Measurements from ENCODE around the gene ASGR2.

DNA sequence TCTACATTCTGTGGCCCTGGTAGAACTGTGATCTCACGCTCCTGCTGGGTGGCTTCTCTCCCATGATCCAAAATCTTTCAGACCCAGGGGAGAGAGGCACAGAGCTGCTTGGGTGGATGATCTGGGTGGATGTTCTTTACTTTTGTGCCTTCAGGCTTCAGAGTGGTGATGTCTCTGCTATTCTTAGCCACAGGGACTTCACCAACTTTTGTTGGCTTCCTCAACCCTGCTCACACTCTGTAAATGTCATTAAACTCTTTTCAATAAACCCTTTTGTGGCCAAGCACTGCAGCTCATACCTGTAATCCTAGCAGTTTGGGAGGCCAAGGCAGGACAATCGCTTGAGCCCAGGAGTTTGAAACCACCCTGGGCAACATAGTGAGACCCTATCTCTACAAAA, 42.2 kb downstream of the ASGR2 start:
- TF ChIP-seq, protein P1, sequence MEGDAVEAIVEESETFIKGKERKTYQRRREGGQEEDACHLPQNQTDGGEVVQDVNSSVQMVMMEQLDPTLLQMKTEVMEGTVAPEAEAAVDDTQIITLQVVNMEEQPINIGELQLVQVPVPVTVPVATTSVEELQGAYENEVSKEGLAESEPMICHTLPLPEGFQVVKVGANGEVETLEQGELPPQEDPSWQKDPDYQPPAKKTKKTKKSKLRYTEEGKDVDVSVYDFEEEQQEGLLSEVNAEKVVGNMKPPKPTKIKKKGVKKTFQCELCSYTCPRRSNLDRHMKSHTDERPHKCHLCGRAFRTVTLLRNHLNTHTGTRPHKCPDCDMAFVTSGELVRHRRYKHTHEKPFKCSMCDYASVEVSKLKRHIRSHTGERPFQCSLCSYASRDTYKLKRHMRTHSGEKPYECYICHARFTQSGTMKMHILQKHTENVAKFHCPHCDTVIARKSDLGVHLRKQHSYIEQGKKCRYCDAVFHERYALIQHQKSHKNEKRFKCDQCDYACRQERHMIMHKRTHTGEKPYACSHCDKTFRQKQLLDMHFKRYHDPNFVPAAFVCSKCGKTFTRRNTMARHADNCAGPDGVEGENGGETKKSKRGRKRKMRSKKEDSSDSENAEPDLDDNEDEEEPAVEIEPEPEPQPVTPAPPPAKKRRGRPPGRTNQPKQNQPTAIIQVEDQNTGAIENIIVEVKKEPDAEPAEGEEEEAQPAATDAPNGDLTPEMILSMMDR (IDR thresholded peaks at IDR 0.05), result no peak
- TF ChIP-seq POLR2A (IDR thresholded peaks at IDR 0.05; ENCODE audit: low read depth) (no peak), POLR2AphosphoS5 (IDR thresholded peaks at IDR 0.05) (no peak)

Measured in esophagus muscularis mucosa (tissue), 3 donors.